Measurements from ENCODE around the gene ASB10.

The ASB10 gene

DNA sequence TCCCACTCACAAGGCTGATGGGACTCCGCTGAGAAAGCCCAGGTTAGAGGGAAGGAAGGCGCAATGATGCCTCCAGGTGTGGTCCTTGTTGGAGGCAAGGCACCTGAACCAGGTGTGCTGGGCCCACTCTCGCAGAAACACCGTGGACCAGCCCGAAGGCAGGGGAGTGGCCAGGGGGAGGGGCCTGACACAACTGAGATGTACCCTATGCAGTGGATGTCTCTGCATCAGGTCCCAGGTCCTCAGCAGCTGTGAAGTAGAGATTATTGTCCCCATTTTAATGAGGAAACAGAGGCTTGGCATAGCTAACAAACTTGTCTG, 51.6 kb downstream of the ASB10 start:
- TF ChIP-seq, protein P1, sequence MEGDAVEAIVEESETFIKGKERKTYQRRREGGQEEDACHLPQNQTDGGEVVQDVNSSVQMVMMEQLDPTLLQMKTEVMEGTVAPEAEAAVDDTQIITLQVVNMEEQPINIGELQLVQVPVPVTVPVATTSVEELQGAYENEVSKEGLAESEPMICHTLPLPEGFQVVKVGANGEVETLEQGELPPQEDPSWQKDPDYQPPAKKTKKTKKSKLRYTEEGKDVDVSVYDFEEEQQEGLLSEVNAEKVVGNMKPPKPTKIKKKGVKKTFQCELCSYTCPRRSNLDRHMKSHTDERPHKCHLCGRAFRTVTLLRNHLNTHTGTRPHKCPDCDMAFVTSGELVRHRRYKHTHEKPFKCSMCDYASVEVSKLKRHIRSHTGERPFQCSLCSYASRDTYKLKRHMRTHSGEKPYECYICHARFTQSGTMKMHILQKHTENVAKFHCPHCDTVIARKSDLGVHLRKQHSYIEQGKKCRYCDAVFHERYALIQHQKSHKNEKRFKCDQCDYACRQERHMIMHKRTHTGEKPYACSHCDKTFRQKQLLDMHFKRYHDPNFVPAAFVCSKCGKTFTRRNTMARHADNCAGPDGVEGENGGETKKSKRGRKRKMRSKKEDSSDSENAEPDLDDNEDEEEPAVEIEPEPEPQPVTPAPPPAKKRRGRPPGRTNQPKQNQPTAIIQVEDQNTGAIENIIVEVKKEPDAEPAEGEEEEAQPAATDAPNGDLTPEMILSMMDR (IDR thresholded peaks at IDR 0.05), result no peak

DNA sequence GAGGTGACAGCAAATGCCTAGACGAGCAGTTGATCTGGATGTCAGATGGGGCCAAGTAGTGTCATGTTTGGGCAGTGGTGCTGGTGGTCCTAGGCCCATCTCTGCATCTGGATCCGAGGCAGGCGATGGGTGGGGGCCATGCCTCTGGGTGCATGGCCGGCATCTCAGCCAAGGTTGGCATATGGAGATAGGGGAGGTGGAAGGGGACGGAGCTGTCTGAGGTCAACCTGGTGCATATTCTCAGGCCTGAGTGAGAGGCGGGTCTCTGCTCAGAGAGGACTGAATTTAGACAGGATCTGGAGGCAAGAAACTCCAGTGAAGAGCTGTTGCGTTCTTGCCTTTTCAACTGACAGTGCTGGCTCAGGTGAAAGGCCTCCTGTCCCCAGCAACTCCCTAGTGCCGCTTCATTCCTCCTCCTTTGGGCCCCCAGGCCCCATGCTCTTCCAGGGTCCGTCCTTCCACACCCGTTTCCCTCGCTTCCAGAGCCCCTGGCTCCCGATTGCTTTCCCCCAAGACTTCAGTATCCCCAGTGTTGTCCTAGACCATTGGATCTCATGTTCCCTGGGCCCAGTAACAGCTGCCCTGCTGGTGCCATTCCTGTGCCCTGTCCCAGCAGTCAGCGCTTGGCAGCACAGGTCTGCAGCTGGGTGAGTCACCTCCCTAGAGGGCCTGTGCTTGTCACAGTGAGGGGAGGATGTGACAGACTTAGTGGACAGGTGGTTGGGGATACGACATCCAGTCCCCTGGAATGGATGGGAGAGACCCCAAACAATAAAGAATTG, 52.1 kb downstream of the ASB10 start:
- TF ChIP-seq, protein P1 (IDR thresholded peaks at IDR 0.05), result no peak

DNA sequence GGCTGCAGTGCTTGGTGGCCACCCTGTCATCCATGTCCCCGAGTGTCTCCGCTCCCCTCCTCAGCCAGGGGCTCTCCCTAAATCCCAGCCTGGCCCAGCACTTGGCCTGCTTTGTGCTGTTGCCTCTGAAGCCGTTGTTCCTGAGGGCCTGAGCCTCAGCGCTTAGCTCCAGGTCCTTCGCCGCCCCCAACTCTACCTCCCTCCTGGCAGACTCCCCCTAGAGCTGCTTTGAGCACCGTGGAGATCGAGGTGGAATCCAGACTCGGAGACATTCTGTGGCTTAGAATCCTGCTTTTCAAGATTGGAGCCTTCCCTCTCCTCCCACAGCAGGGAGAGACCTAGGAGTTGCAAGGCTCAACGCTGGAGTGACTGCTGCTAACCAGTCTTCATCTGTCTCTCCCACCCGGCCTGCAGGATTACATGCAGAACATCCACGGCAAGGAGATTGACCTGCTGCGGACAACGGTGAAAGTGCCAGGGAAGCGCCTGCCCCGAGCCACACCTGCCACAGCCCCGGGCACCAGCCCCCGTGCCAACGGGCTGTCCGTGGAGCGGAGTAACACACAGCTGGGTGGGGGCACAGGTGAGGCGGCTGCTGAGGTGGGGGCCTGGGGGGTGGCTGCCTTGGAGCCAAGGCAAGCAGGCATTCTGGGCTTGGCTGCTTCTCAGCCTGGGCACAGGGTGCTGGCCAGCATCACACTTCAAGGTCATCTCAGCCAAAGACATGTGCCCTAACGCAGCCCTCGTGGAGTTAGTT, 52.9 kb downstream of the ASB10 start:
- TF ChIP-seq, protein P1 (IDR thresholded peaks at IDR 0.05), result no peak

DNA sequence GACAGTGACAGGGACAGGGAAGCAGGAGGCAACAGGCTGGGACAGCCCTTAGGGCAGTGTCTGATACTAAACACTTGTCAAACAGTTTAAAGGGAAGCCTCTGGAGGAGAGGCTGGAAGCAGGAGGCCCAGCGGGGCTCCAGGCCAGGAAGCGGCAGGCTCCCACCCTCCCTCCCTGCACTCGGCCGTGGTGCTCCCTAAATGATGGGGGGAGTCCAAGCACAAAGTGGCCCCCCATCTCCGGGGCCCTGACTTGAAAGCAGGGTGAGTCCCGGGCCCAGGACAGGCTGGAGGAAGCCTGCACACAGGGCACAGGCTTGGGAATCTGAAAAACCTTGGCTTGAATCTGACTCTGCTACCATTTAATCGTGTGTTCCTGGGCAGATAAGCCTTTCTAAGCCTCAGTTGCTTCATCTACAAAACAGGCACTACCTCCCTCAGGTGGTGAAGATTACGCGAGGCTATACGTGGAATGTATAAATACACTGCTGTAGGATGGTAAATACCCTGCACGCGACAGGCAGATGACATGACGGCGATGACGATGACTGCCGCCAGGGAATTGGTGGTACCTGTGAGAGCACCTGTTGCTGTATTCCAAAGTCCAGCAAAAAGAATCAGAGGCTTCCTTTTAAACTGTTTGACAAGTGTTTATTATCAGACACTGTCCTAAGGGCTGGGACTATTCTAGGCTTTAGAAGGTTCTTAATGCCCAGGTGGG, 53.6 kb downstream of the ASB10 start:
- TF ChIP-seq, protein P1 (IDR thresholded peaks at IDR 0.05), result no peak

DNA sequence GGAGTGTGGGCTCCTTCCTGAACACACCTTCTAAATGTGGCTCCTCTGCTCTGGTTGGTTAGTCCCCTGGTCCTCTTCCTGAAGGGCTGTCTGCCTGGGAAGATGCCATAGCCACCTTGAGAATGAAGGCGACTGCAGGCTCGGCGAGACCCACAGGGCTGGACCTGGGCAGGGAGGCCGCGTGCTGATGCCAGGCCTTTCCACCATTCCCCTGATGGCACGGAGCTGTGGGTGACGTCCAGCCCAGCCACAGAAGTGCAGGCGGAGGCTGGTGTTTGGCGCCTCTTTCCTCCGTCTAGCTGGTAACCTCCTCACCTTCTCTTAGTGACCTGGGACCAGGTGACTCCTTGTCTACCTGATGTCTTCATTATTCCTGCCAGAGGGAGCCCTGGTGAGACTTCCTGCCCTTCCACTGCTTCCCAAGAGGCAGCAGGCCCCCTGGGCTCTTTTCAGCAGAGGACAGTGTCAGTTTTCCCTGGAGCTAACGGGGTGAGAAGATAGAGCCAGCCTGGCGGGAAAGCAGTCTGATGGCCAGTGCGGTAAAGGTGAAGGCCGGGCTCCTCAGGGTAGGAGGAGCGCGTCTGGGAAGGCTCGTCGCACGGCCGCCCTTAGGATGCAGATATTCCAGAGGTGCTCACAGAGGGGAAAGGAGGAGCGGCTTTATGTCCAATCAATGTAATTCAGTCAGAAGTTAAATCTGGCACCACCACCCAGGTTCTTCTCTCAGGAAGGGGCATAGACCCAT, 54.4 kb downstream of the ASB10 start:
- TF ChIP-seq, protein P1 (IDR thresholded peaks at IDR 0.05), result no peak

DNA sequence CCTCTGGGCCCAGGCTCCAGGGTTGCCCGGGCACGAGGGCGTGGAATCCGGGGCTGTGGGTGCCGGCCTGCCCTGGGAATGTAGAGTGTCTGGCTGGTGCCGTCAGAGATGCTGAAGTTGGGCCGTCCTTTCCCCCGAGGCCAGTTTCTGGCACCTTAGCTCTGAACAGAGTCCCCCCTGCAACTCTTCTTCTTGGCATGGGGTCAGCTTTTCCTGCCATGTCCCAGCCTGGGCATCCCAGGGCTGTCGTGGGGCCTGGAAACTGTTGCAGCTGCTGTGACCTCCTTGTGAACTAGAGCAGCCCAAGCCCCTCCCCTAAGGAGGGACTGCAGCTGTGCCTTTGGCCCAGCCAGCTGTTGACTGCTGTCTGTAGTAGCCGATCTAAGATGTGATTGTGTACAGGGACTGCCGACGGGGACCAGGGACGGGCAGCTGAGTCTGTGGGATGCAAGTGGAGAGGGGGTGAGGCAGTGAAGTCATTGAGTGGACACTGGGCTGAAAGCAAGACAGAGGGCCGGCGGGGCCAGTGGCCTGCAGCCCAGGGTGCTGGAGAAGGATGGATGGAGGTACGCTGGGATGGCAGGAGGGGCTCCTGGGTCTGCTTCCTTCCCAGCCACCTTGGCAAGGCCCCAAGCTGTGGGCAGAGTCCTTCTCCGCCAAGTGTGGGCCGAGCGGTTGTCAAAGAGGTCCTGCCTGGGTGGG, 55.3 kb downstream of the ASB10 start:
- TF ChIP-seq, protein P1 (IDR thresholded peaks at IDR 0.05), result no peak

DNA sequence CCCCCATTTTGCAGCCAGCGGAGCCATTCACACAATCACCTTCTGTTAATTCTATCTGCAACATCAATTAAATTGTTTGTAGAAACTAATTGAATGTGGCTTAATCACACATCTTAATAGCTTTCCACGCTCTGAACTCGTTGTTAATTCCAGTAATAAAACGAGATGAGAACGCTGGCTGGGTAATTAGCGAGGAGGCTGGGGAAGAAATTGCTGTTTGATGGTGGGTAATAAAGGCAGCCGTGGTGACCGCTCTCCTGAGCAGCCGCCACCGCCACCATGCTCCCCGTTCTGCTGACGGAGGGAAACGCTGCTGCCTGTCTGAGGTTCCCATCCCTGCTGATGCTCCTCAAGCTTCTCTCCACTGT, 55.8 kb downstream of the ASB10 start:
- TF ChIP-seq, protein P1 (IDR thresholded peaks at IDR 0.05), result no peak

Data from LNCAP (cell line).